WERI-Rb-1 (cell line): Measurements from ENCODE around the gene DRD4.

Experiments used
- DNase-seq: peaks from one replicate; pipeline ENCODE4 v3.0.0-alpha.2; 2020
- H3K27ac ChIP-seq: fragments of 250-450 bp; sonication (Bioruptor Pico); 2 replicates; pipeline ENCODE4 v1.5.1; 2020; ENCODE audit warnings: mild to moderate bottlenecking, moderate library complexity
- H3K27me3 ChIP-seq: fragments of 250-450 bp; sonication (Bioruptor Pico); 2 replicates; pipeline ENCODE4 v1.5.1; 2021; ENCODE audit warnings: mild to moderate bottlenecking, low read depth, moderate library complexity; ENCODE audit not compliant: insufficient read depth, severe bottlenecking
- H3K36me3 ChIP-seq: fragments of 250-450 bp; sonication (Bioruptor Pico); 2 replicates; pipeline ENCODE4 v1.5.1; 2020; ENCODE audit warnings: mild to moderate bottlenecking, moderate library complexity
- H3K4me3 ChIP-seq: 2 replicates; pipeline ENCODE4 v1.5.1; 2011; ENCODE audit warnings: low read depth, mild to moderate bottlenecking, control low read depth, low read length
- H3K9me3 ChIP-seq: fragments of 250-450 bp; sonication (Bioruptor Pico); 2 replicates; pipeline ENCODE4 v1.5.1; 2021; ENCODE audit warnings: mild to moderate bottlenecking, moderate library complexity; ENCODE audit not compliant: severe bottlenecking
- CTCF ChIP-seq: IDR thresholded peaks from 2 replicates; pipeline ENCODE4 v1.5.1; 2011; ENCODE audit warnings: low read depth, mild to moderate bottlenecking, control low read depth, inconsistent platforms, low read length

DRD4 gene

GRCh38 chr11:617912-618682, 19.0 kb upstream of the DRD4 start:
- Histone ChIP-seq H3K27me3 (no peaks in the 10 kb centered on the region), H3K36me3 (peaks cover 13% of the 10 kb centered on the region), H3K9me3 (no peaks in the 10 kb centered on the region), H3K4me3 (no peak overlapping the region), H3K27ac (no peak overlapping the region)
- DNase-seq = no peak
- TF ChIP-seq CTCF = no peak

DNA sequence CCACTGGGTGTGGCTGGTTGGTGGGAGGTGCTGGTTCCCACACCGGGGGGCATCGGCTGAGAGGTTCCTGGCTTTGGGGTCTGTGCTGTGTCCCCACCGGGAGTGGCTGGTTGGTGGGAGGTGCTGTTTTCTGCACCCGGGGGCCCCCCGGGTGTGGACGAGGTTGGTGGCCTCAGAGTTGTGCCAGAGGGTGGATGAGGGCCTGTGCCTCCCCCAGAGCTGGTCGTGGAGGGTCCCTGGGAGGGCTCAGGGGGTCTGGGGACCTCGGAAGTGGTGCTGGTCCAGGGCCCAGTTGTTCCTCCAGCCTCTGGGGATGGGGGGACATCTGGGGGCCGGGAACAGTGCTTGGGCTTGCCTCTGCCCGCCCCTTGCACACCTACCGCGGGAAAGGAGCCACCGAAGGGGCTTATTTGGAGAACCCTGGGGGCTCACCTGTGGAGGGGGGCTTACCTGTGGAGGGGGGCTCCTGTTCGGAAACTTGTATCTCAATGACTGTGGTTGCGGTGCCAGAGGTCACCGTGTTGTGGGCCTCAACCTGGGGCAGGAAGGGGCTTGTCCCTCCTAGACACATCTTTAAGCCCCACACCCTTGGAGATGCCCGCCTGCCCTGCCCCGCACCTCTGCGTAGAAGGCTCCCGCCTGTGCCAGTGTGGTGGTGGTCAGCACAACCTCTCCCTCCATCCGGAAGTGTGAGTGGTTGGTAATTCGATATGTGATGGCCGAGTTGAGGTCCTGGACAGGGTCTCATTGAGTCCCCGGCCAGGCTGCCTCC, 18.0 kb upstream of the DRD4 start:
- TF ChIP-seq CTCF = no peak
- DNase-seq = no peak
- H3K36me3 ChIP-seq = peaks cover 10% of the 10 kb centered on the region
- H3K27me3 ChIP-seq = no peaks in the 10 kb centered on the region
- H3K9me3 ChIP-seq = no peaks in the 10 kb centered on the region
- no peak overlapping the region for H3K4me3 ChIP-seq
- no peak overlapping the region for H3K27ac ChIP-seq

DNA sequence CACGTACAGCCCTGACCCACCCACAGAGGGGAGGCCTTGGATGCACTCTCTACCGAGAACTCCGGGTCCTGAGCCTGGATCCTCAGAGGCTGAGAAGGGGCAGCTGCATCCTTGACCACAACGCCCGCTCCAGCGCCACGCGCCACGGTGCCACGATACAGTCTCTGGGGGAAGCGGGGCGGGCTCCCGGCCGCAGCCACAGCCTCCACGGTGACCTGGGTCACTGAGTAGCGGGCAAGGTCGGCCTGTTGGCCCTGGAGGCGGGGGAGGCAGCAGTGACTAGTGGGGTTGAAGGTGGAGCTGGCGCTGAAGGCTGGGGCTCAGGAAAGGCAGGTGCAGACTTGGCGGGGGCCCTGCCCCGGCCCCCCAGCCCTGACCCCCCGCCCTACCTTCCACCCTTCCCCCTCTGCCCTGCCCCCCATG, 17.4 kb upstream of the DRD4 start:
- H3K27ac ChIP-seq = no peak overlapping the region
- DNase-seq = no peak
- TF ChIP-seq CTCF = no peak
- no peaks in the 10 kb centered on the region for H3K9me3 ChIP-seq
- no peak overlapping the region for H3K4me3 ChIP-seq
- no peaks in the 10 kb centered on the region for H3K27me3 ChIP-seq
- H3K36me3 ChIP-seq = peaks cover 7% of the 10 kb centered on the region

DNA sequence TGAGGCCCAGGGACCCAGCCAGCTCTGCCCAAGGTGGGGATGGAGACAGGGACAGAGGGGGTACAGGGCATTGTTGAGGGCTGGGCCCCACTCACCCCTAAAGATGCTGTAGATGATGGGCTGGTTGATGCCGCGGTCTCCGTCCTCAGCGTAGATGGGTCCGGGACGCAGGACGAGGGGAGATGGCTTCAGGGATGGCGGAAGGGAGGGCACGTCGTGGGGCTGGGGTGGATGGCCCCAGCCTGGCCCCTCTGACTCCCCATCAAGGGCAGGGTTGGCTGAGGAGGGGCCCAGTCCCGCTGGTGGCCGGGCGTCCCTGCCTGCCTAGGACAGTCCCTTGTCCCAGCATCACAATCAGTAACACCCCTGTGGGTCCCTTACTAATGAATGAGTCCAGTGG, 16.9 kb upstream of the DRD4 start:
- peaks cover 5% of the 10 kb centered on the region for H3K36me3 ChIP-seq
- TF ChIP-seq CTCF = no peak
- no peaks in the 10 kb centered on the region for H3K9me3 ChIP-seq
- DNase-seq = no peak
- no peak overlapping the region for H3K27ac ChIP-seq
- H3K4me3 ChIP-seq = no peak overlapping the region
- no peaks in the 10 kb centered on the region for H3K27me3 ChIP-seq

- no peak overlapping the region for H3K4me3 ChIP-seq
- no peaks in the 10 kb centered on the region for H3K27me3 ChIP-seq
- H3K9me3 ChIP-seq = no peaks in the 10 kb centered on the region
- H3K36me3 ChIP-seq = no peaks in the 10 kb centered on the region; the same call in 1 of the 2 replicates
- no peak for DNase-seq
- TF ChIP-seq CTCF = no peak
- H3K27ac ChIP-seq = no peak overlapping the region
Measured at GRCh38 chr11:620935-621814, 15.9 kb upstream of the DRD4 start.
